Dedifferentiated amniotic fluid mesenchymal stem cell (primary cell): ENCODE measurements around the gene LHFPL3.
"Not testable (repeated sequence)": the region's sequence is repeated elsewhere in the genome, so short reads cannot be mapped to it uniquely, and the experiment has no call there.

Experiments used
- DNase-seq: peaks from one replicate; pipeline ENCODE4 v3.0.0-alpha.2; 2016; ENCODE audit errors: extremely low spot score

The LHFPL3 gene

DNA sequence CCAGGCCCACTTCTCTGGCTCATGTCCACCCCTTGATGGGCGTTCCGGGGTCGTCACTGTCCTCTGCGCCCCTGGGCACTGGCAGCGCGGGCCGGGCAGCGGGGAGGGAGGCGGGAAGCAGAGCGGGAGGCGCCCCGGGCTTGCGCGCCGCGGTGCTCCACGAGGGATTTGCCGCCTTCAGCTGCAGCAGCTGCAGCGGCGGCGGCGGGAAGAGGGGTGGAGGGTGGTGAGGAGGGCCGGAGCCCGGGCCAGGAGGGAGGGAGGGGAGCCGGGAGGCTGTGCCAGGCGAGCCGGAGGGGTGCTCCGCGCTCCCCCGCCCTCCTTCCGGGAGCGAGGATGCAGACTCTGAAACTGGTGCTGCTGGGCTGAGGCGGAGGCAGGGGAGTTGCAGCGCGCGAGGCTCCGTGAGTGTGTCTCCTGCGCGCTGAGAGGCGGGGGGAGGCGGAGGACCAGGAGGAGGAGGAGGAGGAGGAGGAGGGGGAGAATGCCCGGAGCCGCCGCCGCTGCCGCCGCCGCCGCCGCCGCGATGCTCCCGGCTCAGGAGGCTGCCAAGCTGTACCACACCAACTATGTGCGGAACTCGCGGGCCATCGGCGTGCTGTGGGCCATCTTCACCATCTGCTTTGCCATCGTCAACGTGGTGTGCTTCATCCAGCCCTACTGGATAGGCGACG lies at the start of gene LHFPL3:
Gene LHFPL3, plus strand, starts transcription at position 308 of the 674 bp plus-strand sequence.
- no peak for DNase-seq

DNA sequence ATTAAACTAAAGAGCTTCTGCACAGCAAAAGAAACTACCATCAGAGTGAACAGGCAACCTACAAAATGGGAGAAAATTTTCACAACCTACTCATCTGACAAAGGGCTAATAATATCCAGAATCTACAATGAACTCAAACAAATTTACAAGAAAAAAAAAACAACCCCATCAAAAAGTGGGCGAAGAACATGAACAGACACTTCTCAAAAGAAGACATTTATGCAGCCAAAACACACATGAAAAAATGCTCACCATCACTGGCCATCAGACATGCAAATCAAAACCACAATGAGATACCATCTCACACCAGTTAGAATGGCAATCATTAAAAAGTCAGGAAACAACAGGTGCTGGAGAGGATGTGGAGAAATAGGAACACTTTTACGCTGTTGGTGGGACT lies 46.7 kb upstream of the LHFPL3 start:
- DNase-seq = not testable (repeated sequence)

DNA sequence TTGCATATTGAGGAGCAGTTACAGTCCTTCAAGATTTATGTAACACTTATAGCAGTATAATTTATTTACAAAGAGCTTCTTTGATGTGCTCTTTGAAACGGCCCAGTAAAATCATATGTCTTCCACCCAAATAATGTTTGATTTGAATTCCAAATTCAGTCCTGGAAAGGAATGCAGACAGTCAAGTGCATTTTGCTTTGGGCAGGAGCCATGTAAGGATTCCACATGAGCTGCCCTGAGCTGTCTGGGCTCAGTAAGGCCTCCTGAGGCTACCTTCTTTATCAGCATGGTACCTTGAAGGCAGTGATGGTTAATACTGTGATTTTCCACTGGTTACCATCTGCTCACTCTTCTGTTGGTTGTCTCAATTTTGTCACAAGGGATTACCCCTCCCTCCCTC lies 41.6 kb upstream of the LHFPL3 start:
- no peak for DNase-seq

DNA sequence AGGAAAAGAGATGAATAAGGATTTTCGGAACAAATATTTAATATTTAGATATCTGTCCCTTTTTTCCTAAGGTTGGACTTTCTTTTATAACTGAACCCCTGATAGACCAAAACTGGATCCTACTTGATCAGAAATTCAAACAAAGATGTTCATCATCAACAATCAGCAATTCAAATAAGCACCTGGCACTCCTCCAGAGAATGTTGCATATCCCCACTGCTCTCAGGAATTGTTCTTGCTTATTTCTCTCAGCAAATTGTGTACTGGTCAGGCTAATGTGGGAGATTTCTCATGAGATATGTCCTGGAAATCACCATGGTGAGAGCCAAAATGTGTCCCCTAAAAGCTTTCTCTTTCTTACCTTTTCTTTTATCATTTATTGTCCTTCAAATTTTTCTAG lies 40.3 kb upstream of the LHFPL3 start:
- DNase-seq = no peak

DNA sequence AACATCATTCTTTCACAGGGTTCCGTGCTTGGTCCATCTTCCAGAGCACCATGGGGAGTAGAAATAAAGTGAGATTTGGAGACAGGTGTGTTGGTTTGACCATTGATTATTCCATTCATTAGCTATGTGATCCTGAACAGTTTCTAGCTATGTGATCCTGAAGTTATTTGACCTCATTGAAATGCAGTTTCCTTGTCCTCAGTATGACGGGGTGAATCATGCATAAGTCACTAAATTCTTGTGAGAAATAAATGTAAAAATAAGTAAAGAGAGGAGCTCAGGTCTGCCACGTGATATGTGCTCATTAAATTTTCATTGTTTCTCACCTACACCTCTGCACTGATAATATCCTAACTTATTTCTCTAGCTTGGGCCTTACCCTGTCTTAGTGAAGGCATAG lies 34.1 kb upstream of the LHFPL3 start:
- DNase-seq = no peak

DNA sequence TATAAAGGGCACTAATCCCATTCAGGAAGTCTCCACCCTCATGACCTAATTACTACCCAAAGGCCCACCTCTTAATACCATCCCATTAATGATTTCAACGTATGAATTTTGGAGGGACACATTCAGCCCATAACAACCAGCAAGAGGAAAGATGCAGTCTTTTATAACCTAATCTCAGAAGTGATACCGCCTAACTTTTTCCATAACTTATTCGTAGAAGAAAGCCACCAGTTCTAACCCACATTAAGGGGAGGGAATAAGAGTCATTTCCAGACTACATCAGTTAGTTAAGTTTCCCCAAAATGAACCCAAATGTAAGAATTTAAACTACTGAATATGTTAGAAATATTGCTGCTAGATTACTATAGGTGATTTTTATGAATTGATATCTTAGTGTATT lies 32.1 kb upstream of the LHFPL3 start:
- DNase-seq = no peak

DNA sequence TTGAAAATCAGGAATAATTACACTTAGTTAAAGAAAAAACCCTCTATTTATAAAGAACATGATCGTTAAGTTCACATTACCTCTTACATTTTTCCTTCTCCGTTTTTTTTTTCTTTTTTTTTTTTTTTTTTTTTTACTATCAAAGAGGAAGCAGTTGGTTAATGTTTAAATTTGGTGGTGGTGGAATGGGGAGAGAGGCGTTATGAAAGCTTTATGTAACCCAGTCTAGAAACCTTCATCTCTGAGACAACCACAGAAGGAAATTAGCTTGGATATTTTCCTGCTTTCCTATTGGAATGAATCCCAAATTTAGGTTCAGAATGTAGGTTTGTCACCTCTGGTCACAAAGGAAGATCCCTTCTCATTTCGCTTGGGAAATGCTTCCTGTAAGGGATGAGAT lies 31.5 kb upstream of the LHFPL3 start:
- DNase-seq = no peak

DNA sequence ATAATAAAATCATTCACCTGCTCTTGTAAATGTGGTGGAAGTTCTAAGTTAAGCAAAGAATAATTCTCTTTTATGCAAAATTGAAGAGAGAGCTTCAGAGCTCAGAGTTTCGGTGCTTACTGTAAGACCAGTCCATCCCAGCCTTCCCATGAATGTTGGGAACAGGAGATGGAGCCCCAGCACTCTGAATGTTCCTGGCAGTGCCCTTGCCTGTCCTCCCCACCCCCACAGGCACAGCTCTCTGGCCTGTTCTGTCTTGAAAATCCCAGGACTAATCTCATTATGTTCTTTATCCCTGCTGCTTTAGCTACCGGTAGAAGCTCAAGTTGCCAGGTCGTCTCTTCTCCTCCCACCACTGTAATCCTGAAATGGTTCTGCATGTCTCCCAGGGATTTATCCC lies 29.1 kb upstream of the LHFPL3 start:
- no peak for DNase-seq

DNA sequence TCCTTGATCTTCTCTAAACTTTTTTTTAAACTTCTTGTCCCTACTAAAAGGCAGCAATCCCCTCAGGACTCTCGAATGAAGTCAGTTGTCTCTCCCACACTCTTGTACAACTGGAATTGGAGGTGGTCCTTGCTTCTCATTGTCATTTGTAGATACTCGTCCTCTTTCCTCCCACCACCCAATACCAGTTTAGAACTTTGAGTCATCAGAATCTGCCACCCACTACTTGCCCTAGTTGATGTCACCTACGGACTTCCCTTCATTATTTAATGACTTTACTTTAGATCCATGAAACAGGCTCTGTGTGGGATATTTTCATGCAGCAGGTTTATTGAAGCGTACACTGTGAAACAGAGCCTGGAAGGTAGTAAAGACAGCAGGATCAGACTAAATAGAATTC lies 28.6 kb upstream of the LHFPL3 start:
- no peak for DNase-seq

DNA sequence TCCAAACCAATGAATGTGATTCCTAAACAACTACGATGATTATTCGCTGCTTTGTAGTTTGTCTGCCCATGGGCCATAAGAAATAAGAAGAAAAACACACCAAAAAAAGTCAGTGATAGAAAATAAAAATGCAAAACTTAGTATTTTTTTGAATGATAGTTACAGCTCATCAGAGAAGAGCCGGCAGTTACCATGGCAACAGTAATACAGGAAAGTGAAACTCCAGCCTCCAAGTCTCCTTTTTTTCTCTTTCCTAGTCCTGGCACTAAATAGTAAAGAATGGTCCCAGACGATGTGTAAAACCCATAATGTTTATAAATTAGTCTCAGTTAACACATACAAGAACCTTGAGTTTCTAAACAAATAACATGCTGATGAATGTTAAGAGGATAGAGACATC lies 21.6 kb upstream of the LHFPL3 start:
- no peak for DNase-seq

DNA sequence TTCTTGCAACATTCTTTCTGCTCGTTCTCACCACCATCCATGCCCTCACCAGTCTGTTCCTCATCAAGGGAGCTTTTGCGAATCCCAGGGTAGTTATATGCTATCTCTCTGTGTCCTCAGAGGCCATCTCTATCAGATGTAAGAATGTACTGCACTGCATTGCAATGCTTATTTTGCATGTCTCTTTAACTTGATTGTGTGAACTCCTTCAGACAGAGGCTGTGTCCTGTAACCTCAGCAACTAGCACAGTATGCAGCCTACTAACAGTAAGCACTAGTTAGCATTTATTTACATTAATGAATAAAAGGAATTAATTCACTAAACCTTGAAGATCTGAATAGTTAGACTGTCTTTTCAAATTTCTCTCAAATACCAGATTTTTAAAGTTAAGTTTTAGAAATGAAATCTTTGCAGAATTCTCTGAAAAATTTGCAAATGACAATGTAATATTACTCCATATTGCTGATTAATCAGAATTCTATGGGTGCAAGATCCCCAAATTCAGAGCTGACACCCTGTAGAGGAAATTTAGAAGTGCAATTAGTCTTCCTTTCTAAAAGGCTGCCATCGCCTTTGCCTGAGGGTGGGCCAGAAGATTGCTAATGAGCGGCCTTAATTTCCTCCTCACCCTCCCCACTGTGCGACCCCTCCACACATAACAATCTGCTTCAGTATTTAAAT lies 10.3 kb upstream of the LHFPL3 start:
- DNase-seq = no peak

DNA sequence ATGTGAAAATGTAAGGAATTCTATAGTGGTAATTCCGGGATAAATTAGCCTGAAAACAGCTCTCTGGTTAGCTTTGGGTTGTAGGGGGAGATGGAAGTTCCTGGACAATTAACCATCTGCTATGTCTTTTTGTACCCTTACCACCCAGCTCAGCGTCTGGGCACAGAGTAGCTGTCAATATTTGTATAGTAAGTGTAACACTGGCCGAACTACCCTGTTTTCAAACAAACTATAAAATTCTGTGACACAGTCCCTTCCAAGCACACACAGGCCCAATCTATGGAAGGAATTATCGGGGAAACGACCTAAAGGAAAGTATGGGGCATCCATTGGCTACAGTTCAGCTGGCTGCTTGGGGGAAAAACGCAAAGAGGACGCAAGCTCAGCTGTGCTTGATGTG lies 869 bp upstream of the LHFPL3 start:
- no peak for DNase-seq

DNA sequence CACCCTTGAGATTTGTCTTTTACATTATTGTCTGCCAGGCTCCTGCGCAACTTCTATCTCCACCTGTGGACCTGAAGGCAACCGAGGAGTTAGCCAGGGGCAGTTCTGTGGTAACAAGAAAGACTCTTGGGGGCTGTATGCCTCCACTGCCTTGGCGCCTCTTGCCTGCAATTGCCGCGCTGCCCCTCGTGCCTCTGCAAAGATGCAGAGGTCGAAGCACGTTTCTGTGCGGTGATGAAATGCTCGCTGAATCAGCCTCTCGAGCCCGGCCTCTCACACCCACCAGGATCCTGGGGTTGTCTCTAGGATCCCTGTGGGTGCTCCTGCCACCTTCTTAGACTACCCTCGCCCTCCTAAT lies 486 bp upstream of the LHFPL3 start:
- no peak for DNase-seq

DNA sequence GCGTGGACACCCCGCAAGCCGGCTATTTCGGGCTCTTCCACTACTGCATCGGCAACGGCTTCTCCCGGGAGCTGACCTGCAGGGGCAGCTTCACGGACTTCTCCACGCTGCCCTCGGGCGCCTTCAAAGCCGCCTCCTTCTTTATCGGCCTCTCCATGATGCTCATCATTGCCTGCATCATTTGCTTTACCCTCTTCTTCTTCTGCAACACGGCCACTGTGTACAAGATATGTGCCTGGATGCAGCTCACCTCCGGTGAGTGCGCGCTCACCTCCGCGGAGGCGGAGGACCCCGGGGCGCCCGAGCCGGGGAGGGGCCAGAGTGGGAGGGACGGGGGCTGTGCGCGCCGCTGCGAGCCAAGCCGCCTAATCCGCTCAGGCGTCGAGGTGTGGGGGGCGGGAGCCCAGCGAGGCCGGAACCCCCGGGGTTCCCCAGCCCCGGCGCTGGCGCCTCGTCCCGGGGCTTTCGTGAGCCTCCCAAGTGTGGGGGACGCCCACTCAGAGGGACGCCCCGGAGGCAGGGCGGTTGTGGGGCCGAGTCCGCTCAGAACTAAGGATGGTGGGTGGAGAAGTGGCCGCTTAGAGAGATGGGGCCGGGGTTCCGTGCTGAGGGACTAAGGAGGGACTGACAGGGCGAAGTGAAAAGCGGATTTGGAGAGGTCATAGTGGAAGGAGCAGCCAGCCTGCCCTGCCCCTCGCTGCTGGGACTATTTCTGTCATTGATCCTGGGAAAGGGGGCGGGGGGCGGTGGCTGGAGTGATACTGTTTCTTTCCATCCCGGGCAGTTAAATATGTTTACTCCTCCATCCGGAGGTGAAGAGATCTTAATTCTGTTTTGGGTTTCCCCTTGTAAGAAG lies 795 bp downstream of the LHFPL3 start:
- no peak for DNase-seq

DNA sequence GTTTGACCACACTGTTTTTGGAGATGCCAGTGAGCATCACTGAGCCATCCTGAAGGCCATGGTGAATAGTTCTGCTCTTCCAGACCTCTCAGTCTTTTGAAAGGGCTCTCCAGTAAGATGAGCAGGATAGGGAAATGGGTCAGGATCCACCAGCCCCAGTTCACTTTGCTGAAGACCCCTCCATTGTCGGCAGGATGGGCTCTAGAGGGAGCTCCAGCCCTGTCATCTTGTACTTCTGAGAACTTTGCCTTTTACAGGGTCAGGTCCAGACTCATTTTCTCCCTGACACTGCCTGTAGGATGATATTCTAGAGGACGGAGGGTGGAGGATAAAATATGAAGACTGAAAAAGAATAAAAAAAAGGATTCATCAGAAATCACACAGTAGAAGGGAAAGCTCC lies 13.1 kb downstream of the LHFPL3 start:
- no peak for DNase-seq

DNA sequence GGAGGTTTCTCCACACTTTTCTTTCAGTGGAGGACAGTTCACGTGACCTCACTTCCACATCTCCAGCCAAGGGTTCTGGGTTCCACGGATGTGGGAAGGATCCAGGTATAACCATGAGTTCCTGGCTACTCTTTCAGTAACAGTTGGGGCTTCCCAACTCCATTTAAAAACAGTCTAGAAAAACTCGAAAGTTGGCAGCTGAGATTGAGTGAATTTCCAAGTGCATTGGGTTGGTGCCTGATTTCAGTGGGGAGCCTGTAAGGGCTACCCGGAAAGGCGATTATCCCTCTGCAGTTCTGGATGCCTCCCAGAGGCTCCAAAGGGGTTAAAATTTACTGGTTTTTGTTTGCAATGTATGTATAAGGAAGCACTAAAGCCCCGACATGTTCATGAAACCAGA lies 24.3 kb downstream of the LHFPL3 start:
- DNase-seq = no peak

DNA sequence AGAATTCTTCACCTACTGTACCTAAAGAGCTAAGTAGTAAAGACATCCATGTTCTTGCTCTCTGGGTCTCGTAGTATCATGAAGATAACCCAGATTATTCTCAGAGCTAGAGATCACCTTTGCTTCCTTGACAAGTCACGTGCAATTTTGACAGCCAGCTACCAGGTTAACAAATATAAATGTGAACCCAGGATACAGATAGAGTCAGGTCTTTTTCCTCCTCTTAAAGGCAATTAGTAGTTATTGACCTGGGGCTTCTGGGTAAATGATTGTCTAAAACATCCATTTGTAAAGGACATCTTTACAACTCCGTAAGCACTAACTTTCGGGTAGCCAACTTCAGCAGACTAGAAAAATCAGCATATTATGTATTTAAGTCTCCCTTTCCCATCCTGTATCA lies 28.8 kb downstream of the LHFPL3 start:
- DNase-seq = no peak

DNA sequence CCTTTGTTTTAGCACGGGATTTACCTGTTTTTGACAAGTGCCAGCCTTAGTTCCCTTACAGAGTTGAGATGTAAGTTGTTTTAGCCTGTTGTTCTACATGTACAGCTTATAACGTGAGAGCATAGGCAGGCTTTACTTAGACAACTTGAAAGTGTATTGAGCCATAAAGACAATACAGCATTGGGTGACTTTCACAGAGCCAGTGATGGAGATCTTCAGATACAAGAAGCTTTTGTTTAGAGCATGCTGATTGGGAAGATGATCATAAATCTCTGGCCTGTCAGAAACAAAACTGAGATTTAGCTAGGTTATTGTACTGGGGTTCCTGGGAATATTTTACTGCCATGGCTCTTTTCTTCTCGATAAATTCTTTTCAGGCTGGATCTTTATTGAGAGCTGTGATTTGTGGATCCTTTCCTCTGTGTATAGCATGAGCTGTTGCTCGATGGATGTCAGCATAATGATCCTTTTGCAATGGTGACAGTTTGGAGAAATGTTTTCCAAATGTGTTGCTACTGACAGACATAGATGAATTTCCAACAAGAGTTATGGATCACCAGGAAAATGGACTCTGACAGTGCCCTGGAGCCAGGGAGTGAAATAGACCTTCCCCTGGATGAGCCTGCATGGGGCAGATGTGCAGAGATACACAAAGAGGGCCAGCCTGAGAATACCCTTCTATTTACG lies 30.2 kb downstream of the LHFPL3 start:
- no peak for DNase-seq

DNA sequence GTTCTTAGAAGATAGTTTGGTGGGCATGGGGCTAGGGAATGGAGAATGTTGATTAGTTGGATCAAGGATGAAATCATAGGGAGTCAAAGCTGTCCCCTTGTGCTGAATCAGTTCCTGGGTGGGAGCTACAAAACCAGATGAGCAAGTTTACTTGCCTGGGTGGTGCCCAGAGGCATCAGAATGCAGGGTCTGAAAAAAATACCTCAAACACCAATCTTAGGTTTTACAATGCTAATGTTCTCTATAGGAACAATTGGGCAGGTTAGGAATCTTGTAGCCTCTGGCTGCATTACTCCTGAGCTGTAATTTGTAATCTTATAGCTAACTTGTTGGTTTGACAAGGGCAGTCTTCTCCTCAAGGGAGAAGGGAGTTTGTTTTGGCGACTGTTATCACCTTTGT lies 34.4 kb downstream of the LHFPL3 start:
- DNase-seq = no peak

DNA sequence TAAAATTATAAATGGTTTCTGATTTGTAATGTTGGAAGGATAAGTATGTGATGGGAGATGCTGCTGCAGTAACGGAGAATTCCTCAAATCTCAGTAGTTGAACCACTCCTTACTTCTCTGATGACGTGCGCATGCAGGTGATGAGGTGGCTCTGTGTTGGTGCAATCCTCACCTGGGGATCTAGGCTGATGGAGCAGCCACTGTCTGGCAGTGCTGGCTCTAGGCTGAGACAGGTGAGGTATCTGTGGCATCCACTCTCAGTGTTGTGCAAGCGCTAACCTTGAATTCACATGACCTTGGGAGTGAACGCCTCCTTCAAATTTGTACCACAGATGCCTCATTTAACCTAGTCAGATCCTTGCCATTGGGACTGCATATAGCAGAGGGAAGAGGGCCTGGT lies 35.0 kb downstream of the LHFPL3 start:
- no peak for DNase-seq

DNA sequence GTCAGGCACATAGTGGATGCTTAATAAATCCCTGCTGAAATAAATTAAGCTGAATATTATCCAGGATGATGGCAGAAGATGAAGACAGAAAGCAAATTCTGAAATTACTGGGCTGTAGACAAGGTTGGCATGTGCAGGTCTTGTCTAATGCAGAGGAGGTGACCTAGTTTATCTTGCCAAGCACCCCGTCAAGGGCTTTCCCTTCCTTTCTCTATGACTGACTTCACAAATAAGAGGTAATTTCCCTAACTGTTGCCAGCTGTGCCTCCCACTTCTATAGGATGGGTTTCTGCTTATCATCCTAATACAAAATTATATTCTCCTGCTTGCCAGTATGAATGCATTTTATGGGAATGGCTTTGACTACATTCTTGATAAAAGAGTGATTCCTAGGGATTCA lies 38.0 kb downstream of the LHFPL3 start:
- no peak for DNase-seq

DNA sequence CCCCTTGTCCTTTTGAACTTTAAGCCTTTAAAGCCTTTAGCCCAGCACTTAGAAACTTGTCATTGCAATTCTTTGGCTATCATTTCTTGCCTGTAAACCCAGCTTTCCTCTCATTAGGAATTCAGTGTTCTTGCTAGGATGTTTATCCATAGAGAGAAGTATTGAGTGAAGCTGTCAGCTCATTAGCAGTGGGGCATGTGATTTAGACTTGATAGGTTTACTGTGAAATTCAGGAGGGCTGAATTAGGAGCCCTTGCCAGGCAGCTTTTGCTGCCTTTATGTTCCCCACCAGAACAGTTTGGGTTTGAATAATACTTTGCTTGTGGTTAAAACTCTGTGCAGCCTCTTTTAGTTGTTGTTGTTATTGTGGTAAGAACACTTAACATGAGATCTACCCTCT lies 39.5 kb downstream of the LHFPL3 start:
- no peak for DNase-seq
